ENCODE results near the gene TMEM115. TPM values are rescaled to one million over a fixed set of nuclear protein-coding genes. Genes with fewer than 3 reads are reported as not detected.
A peak's percentile ranks its signal among the peaks of the same experiment; 100 is the strongest.

The TMEM115 gene
- total and polyA plus RNA-seq, 9 of the 15 experiments (the other 6 are each of a cell fraction or from before 2014, with no cell fraction given), result 1.6 to 26.9 (median 14.1) TPM

DNA sequence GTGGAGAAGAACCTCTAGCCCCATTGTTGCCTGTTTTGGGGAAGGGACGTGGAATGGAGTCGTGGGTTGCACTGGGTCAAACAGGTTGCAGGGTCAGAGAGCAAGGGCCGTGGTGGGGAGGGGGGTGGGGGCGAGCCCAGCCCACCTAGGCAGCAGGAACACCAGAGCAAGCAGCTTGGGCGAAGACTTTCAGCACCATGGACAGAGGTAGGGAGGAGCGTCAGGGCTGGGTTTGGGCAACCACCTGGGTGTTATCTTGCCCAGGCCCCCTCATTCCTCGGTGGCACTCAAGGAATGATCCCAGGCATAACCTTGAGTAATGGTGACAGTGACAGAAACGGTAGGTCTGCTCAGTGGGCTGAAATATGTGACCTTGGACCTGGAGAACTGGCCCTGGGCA is 45.9 kb upstream of the TMEM115 start (continued):
- TF ChIP-seq, protein P1, sequence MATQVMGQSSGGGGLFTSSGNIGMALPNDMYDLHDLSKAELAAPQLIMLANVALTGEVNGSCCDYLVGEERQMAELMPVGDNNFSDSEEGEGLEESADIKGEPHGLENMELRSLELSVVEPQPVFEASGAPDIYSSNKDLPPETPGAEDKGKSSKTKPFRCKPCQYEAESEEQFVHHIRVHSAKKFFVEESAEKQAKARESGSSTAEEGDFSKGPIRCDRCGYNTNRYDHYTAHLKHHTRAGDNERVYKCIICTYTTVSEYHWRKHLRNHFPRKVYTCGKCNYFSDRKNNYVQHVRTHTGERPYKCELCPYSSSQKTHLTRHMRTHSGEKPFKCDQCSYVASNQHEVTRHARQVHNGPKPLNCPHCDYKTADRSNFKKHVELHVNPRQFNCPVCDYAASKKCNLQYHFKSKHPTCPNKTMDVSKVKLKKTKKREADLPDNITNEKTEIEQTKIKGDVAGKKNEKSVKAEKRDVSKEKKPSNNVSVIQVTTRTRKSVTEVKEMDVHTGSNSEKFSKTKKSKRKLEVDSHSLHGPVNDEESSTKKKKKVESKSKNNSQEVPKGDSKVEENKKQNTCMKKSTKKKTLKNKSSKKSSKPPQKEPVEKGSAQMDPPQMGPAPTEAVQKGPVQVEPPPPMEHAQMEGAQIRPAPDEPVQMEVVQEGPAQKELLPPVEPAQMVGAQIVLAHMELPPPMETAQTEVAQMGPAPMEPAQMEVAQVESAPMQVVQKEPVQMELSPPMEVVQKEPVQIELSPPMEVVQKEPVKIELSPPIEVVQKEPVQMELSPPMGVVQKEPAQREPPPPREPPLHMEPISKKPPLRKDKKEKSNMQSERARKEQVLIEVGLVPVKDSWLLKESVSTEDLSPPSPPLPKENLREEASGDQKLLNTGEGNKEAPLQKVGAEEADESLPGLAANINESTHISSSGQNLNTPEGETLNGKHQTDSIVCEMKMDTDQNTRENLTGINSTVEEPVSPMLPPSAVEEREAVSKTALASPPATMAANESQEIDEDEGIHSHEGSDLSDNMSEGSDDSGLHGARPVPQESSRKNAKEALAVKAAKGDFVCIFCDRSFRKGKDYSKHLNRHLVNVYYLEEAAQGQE (IDR thresholded peaks at IDR 0.05; ENCODE audit: borderline replicate concordance), result peak; percentile 98
- TF ChIP-seq, protein P1 (CRISPR knock-in tag; IDR thresholded peaks at IDR 0.05; ENCODE audit: low read depth), result peak; percentile 94
- TF ChIP-seq, protein P2, sequence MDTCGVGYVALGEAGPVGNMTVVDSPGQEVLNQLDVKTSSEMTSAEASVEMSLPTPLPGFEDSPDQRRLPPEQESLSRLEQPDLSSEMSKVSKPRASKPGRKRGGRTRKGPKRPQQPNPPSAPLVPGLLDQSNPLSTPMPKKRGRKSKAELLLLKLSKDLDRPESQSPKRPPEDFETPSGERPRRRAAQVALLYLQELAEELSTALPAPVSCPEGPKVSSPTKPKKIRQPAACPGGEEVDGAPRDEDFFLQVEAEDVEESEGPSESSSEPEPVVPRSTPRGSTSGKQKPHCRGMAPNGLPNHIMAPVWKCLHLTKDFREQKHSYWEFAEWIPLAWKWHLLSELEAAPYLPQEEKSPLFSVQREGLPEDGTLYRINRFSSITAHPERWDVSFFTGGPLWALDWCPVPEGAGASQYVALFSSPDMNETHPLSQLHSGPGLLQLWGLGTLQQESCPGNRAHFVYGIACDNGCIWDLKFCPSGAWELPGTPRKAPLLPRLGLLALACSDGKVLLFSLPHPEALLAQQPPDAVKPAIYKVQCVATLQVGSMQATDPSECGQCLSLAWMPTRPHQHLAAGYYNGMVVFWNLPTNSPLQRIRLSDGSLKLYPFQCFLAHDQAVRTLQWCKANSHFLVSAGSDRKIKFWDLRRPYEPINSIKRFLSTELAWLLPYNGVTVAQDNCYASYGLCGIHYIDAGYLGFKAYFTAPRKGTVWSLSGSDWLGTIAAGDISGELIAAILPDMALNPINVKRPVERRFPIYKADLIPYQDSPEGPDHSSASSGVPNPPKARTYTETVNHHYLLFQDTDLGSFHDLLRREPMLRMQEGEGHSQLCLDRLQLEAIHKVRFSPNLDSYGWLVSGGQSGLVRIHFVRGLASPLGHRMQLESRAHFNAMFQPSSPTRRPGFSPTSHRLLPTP (IDR thresholded peaks at IDR 0.05; ENCODE audit: borderline replicate concordance, extremely low read depth, insufficient read length), result no peak
